ENCODE data around the gene TOR4A.

GRCh38 chr9:137308057-137308619 lies 30.6 kb downstream of the TOR4A start:
- TF ChIP-seq CTCF (IDR thresholded peaks at IDR 0.05) (no peak), POLR2AphosphoS5 (IDR thresholded peaks at IDR 0.05) (no peak)

Measured in gastroesophageal sphincter (tissue), 3 donors.